Measurements from ENCODE around the gene MYO6.
"Not testable (repeated sequence)": the region's sequence is repeated elsewhere in the genome, so short reads cannot be mapped to it uniquely, and the experiment has no call there.

MYO6 gene

DNA sequence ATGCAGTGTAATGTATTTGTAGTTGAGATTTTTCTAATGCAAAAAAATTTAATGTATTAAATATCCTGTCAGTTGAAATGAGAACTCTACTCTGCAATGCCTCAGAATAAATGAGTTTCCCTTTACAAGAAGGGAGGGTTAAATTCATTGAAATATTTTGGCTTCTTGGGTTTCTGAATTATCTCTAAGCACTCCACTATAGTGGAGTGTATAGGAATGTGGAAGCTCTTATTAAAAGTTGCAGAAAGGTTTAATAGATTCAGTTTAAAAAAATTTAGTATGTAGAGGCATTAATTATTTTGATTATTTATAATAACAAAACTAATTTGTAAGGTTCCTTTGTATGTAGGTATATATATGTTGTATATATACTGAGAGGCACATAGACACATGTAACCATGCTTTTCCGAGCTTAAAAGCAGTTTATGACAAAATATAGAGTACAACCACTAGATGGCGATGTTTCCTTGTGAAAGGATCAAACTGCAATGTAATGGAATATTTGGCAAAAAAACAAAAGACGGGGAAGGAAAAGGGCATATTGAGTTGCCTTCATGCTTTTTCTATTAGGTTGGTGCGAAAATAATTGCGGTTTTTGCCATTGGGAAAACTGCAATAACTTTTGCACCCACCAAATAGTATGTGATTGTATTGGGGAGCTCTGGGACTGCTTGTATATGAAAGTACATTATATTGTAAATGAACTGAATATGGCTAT is 144.2 kb downstream of the MYO6 start:
- DNase-seq (ENCODE audit: low read depth in 2 of 2): no peak

DNA sequence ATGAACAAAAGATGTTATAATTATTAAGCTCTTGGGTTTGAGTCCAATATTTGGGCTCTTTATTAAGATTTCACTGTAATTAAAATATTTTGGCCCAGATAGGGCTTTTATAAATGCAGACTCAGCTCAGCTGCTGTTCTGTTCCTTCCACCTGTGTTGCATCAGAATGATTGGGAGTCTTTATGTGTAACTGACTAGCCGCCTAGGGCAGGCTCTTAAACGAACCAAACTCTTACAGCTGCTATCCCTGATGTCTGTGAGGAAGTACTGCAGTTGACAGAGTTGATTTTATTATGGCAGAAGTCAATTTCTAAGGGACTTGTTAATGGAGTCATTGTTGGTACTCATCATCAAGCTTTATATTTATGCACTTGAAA is 144.7 kb downstream of the MYO6 start:
- no peak for DNase-seq (ENCODE audit: low read depth in 2 of 2)

DNA sequence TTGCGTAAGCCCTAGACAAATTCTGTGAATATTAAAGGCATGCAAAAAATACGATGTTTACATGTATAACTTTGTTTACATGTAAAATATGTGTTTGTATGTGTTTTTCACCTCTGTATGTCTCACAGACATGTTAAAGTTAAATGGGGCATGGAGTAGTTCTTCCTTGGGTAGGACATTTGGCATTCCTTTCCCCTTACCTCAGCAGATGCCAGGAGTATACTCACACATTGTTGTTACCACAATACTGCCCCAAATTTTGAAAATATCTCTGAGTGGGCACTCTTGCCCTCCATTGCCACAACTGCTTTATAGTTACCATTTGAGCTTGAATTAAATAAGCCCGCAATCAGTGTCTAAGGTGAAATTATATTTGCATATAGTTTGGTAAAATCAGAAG is 147.5 kb downstream of the MYO6 start:
- DNase-seq (ENCODE audit: low read depth in 2 of 2): no peak

DNA sequence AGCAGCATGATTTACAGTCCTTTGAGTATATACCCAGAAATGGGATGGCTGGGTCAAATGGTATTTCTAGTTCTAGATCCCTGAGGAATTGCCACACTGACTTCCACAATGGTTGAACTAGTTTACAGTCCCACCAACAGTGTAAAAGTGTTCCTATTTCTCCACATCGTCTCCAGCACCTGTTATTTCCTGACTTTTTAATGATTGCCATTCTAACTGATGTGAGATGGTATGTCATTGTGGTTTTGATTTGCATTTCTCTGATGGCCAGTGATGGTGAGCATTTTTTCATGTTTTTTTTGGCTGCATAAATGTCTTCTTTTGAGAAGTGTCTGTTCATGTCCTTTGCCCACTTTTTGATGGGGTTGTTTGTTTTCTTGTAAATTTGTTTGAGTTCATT is 151.2 kb downstream of the MYO6 start:
- not testable (repeated sequence) for DNase-seq (ENCODE audit: low read depth in 2 of 2)

DNA sequence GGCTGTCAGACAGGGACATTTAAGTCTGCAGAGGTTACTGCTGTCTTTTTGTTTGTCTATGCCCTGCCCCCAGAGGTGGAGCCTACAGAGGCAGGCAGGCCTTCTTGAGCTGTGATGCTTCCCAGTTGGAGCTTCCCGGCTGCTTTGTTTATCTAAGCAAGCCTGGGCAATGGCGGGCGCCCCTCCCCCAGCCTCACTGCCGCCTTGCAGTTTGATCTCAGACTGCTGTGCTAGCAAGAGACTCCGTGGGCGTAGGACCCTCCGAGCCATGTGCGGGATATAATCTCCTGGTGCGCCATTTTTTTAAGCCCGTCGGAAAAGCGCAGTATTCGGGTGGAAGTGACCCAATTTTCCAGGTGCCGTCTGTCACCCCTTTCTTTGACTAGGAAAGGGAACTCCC is 156.1 kb downstream of the MYO6 start:
- DNase-seq (ENCODE audit: low read depth in 2 of 2): not testable (repeated sequence)

DNA sequence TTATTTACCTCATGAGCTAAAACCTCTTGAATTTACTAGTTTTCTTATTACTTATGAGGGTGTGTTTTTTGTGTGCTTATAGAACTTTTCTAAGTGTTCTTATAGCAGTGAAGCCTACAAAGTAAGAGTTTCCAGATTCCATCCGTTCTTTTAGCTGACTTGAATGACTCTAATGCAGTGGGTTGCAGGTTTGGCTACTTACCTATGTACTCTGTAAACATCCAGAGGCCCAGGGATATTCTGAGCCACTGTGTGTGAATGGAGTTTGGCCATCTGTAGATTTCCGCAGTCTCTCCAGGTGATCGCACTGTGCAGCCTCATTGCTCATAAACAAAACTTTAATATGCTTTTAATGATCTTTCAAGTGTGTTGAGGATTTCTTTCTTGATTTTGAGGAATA is 157.8 kb downstream of the MYO6 start:
- no peak for DNase-seq (ENCODE audit: low read depth in 2 of 2)

DNA sequence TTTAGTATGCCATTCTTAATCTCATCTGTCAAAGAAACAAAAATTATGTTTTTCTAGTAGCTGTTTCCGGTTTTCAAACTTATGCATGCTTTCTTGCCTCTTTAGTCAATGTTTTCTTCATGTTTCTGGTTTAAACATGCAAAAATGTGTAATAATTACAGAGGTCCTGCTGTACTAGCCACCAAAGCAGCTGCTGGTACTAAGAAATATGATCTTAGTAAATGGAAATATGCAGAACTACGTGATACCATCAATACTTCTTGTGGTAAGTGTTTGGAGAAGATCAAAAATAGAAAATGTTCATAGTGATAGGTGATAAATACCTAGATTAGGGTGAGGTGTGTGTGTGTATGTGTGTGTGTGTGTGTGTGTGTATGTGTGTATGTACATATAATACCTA is 158.4 kb downstream of the MYO6 start:
- no peak for DNase-seq (ENCODE audit: low read depth in 2 of 2)

DNA sequence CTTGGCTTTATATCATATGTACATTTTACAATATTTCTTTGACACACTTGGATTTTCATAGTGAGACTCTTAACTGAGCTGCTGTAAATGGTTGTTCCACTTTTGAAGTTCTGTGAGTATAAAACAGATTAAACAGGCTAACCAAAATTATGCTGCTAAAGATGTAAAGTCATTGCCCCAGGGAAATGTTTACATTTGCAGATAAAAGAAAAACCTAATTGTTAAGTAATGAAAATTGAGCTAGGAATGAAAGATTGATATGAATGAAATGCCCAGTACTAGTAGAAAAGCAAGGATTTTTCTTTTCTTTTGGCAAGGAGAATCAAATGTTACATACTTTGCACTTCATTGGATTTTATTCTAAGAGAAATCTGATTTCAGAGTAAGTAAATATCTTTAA is 164.0 kb downstream of the MYO6 start:
- DNase-seq (ENCODE audit: low read depth in 2 of 2): no peak

DNA sequence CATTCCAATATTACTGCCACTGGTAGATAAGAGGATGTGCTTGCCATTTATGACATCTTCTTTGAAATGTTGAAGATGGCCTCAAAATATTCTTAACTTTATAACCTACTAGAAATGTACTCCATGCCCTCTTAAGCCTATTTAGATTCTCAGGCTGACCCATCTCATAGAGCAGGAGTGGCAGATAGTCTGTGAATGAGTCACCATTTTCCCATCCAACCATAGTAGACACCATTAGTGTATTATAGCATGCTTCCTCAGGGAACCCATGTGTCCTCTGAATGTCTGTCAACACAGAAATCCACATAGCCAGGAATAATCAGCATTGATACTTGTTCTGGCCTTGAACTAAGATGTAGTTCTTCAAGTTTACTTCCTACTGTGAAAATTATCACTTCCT is 173.2 kb downstream of the MYO6 start:
- no peak for DNase-seq (ENCODE audit: low read depth in 2 of 2)

DNA sequence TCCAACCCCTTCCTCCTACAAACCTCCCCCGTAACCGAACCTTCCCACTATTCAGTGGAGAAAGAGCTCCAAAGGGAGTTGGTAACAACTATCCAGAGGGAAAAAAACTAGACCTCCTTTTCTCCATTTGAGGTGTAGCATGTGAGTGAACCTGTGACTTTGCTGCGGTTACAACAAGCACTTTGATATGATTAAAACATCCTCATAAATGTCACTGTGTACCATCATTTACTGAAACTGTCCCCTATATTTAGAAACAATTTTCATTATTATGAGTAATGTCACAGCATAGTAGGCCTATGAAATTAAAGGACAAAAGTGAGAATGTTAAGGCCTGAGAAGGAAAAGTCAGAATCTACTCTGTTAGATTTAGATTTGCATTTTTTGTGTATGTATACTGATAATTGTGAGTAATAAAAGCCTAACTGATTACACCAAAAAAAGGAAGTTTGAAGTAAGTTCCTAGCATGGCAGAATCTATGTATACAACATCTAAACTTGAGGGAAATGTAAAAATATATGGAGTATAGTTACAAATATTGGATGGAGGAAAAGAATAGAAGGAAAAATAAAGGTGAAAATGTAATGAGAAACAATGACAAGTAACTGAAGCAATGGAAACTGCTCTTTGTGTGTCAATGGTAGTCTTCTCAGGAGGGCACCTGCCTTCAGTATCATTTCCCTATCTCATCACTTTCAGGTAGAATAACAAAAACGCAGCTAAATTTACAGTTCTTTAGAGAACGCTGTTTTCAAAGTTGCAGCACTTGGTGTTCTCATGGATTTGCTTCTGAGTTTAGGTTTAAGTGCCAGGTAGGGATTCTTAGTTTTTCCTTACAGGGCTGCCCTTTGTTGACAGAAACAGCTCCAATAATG is 177.5 kb downstream of the MYO6 start:
- no peak for DNase-seq (ENCODE audit: low read depth in 2 of 2)

DNA sequence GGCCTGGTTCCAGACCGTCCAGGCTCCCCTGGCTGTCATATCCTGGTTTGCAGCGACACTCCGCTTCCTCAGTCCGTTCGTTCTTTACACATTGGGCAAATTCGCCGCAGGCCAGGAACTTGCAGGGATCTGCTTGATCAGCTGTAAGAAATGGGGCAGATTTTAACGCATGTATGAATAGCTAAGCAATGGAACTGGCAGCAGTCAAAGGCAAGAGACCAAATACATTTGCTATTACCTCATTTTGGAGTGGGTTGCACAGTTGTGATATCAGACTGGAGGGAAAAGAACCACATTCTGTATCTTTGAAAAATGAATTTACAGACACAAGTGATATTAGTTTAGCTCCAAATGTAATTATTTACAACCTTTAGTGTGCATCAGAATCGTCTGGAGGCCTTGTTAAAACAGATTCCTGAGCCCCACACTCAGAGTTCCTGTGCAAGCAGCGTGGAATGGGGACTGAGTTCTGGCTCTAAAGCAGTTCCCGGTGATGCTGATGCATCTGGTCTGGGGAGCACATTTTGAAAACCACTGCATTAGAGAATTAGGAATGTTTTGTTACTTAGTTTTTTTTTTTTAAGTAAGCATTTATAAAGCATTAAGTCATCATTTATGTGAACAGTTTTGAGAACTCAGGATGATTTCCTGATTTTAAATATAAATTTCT is 182.1 kb downstream of the MYO6 start:
- no peak for DNase-seq (ENCODE audit: low read depth in 2 of 2)

DNA sequence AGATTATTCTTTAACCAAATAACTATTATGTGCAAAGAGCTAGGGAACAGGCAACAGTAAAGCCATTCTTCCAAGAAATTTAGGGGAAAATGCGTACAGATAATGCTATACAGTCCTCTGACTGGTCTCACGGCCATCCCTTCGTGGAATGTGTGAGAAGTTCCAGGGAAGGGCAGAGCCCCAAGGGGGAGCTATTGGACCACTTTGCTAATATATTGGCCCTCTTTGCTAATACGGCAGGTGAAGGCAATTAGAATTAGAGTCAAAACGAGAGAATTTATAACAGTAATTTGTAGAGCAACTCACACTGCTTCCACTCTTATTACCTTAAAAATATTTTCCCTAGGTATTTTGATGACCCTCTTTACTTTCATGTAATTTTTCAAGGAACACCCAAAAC is 183.0 kb downstream of the MYO6 start:
- DNase-seq (ENCODE audit: low read depth in 2 of 2): no peak

DNA sequence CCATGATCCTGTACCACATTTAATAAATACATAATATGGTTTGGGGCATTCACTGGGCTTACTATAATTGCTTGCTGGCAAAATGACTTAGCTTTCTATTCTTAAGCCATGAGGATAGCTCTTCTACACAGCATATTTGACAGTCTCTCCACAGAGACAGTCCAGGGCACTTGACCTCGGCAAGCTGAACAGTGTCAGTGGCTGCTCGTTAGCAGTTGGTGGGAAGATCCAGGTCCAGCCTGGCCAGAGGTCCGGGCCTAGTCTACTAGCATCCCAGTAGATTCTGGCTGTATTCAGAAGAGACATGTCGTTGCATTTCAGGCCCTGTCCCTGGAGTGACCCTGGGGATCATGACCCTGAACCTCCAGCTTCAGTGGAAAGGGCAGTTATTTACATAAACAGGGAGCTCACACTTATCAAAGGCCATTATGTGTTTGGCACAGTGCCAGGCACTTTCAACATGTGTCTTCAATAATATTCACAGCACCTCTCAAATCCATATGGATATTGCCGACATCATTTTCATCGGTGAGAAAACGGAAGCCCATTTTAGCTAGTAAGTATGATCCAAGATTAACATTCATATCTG is 184.4 kb downstream of the MYO6 start:
- no peak for DNase-seq (ENCODE audit: low read depth in 2 of 2)

DNA sequence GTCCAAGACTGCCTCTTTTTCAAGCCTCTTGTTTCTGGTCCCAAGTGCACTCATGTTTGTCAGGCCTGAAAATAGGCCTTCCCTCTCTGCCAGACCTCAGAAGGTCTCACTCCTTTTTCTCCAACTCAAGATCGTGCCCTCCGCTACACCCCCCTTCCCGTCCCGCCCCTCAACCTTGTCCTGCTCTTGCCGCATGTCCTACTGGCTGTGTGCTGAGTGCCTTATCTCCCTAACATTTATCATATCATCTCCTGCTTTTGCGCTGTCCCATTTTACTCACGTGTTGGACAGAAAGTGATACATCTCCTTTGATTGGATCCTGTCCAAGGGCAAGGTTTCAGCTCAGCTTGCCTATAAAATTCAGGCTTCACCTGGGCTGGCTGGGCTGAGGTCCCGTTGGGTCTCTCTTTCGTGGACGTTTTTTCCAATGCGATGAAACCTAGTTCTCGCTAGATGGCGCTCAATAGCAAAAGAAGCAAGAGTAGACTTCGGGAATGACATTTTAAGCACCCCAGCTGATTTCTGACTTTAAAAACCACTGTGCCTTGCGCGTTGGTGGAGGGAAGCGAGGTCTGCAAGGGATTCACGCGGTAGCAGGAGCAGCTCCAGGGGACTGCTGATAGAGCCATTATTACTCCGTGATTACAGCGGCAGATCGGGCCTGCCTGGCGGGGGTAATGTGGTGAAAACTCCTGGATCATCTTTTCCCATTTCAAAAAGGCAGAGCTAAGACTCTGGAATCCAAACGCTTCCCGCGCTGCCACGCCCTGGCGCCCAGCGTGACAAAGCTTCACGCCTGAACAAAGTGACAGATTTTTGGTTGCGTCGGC is 185.8 kb downstream of the MYO6 start:
- DNase-seq (ENCODE audit: low read depth in 2 of 2): no peak

DNA sequence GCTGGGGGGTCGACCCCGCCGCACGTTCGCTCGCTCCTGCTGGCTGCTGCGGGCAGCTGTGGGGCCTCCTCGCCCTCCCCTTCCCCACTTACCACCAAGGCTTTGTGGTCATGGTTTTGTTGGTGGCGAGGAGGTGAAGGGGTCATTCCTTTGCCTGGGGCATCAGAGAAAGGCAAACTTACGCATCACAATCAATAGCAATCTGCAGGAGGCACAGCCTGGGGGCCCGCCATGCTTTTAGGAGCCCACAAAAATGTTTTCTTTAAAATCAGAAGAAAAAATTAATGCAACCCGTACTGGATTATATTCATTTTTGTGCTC is 186.4 kb downstream of the MYO6 start:
- no peak for DNase-seq (ENCODE audit: low read depth in 2 of 2)

DNA sequence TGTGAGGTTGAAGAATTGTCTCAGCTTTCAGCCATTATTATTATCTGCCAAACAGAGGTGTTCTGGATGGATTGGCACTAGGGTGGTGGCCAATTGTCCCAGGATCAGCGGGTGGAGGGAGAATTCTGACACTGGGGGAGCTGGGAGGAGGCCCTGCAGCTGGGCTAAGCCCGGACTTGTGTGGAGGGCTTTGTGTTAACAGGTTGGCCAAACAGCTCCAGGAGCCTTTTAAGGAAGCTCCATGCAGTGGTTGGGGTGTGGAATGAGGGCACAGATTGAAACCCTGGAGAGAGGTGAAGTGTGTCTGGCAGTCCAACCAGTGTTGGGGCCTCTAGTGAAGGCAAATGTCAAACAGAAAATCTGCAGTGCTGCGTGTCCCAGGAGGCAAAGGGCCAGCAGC is 187.6 kb downstream of the MYO6 start:
- no peak for DNase-seq (ENCODE audit: low read depth in 2 of 2)

DNA sequence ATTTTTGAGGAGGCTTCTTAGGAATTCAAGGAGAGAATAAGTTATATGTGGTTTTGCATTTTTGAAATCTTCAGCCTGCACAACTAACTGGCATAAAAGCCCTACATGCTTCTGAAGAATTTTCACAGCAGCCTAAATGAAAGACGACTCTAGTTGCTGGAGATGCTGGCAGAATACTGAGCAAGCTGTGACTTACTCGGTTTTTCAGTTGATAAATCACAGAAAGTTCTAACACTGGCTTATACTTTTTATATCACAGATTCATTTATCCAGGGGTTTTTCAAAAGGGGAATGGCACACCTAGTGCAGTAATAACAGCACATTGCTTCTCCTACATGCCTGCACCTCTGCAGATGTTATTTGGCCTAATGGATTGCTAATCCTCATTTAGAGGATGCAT is 188.8 kb downstream of the MYO6 start:
- no peak for DNase-seq (ENCODE audit: low read depth in 2 of 2)

DNA sequence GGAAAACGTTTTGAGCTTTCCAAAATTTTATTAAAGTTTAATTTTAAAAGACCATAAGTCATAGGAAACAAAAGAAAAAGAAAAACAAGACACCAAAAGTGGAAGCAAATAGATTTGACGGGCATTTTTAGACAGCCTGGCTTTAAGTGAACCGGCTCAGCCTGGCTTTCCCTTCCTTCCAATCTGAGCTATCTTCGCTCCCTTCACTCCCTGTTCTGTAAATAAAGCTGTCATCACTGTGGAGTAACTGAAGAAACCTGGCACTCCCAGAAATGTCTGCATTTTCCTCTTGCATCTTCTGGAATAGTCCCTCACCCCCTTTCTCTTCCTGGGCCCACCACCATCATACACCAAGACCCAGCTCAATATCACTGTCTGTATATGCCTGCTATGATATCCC is 191.5 kb downstream of the MYO6 start:
- no peak for DNase-seq (ENCODE audit: low read depth in 2 of 2)

DNA sequence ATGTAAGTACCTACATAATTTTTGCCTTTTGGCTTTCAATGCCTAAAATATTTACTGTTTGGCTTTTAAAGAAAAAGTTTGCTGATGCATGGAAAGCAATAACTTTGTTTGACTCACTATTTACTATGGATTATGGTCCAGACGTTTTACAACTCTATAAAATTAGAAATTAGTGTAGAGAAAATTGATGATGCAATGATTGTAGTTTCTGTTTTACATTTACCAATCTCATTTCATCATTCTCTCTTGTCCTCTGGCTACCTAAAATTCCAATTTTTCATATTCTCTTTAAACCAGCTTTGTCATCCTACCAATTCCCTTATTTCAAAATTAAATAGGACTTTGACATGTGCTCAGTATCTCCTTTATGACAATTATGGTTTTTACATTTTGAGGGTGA is 192.5 kb downstream of the MYO6 start:
- no peak for DNase-seq (ENCODE audit: low read depth in 2 of 2)

DNA sequence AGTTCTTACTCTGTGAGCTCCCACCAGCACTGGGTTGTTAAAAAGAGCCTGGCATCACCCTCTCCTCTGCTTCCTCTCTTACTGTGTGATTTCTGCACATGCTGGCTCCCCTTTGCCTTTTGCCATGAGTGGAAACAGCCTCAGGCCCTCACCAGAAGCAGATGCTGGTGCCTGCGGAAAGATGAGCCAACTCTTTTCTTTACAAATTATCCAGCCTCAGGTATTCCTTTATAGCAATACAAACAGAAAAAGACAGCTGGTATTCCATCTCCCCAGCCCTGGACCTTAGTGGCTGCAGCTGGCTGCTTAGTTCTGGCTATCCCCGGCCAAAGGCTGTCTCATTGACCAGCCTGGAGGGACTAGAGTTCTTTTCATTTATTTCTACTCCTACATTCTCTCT is 194.3 kb downstream of the MYO6 start:
- DNase-seq (ENCODE audit: low read depth in 2 of 2): no peak

DNA sequence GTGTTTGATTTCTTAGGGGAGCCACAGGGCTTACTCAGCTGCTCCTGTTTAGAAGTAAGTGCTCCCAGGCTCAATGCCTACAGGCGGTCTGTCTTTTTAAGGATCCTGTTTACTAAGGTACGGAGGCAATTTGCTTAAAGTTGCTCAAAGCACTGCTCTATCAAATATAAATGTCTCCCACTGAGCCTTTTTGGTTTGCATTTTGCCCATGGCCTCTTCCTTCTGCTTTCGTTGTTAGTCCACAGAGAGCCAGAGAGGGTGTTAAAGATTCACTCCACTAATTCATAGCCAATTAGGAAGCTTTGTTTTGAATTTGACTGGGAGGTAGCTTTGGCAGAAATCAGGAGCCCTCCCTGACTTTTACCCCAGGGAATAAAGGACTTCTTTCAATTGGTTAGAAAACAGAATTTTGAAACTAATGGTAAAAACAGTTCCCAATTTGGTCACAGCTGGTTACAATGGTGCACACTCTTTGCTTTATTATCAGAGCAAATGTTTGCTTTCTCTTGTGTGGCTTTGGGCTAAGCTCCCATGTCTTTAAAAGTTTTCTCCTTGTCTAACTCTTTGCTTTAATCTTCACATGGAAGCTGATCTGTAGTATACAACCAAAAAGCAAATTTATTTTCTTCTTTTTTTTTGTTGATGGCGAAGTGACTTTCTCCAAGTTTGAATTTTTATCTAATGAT is 197.2 kb downstream of the MYO6 start:
- DNase-seq (ENCODE audit: low read depth in 2 of 2): no peak
